Naive thymus-derived CD8-positive, alpha-beta T cell (primary cell): Measurements from ENCODE around the gene IFNLR1. TPM values are rescaled to one million over a fixed set of nuclear protein-coding genes. Genes with fewer than 3 reads are reported as not detected.

Source experiments
- ATAC-seq, 2 donors: fragments of 150-1000 bp; cut with Tn5 transposase in 1 of 2; sonication (Bioruptor Pico), chemical (Tn5 transposase) in 1 of 2; 1 replicate in 1 of 2; 2 replicates in 1 of 2; pipeline ENCODE4 v1.10.0; 2021; ENCODE audit warnings: mild to moderate bottlenecking in 2 of 2, moderate library complexity in 2 of 2
- POLR2A ChIA-PET: fragments of 350-600 bp; sonication (Branson Sonifier 250); formaldehyde crosslinking; loops from one replicate; lab custom pipeline; 2021; ENCODE audit warnings: antibody characterized with exemption; lab: Charles Lee
- DNase-seq, 10 donors: peaks; one replicate each; pipeline versions ENCODE4 v3.0.0 to v3.0.0-alpha.2; 2020 to 2022
- H3K27ac Mint-ChIP-seq, 10 donors: one replicate each; pipeline ENCODE4 v1.8.0; 2020 to 2022; ENCODE audit warnings: mild to moderate bottlenecking in 10 of 10, mixed read lengths in 10 of 10, moderate library complexity in 4 of 10, inconsistent platforms in 1 of 10
- H3K27me3 Mint-ChIP-seq, 5 donors: one replicate each; pipeline ENCODE4 v1.8.0; 2021 to 2022; ENCODE audit warnings: mixed read lengths in 5 of 5
- H3K36me3 Mint-ChIP-seq, 3 donors: one replicate each; pipeline ENCODE4 v1.8.0; 2020 to 2022; ENCODE audit warnings: mixed read lengths in 3 of 3, mild to moderate bottlenecking in 2 of 3, inconsistent platforms in 1 of 3
- H3K4me1 Mint-ChIP-seq, 4 donors: one replicate each; pipeline ENCODE4 v1.8.0; 2021 to 2022; ENCODE audit warnings: mixed read lengths in 4 of 4
- H3K4me3 Mint-ChIP-seq, 10 donors: one replicate each; pipeline ENCODE4 v1.8.0; 2020 to 2022; ENCODE audit warnings: mild to moderate bottlenecking in 10 of 10, mixed read lengths in 10 of 10, moderate library complexity in 6 of 10, inconsistent platforms in 1 of 10
- H3K9me3 Mint-ChIP-seq, 9 donors: one replicate each; pipeline ENCODE4 v1.8.0; 2020 to 2022; ENCODE audit warnings: mixed read lengths in 9 of 9, mild to moderate bottlenecking in 3 of 9, inconsistent platforms in 1 of 9, moderate library complexity in 1 of 9
- polyA plus RNA-seq, 3 donors: library from polyadenylated mRNA; unstranded; fragments of 300-500 nt; fragmentation: Illumina TruSeq; gene quantifications; one replicate each; pipeline ENCODE4 v1.2.3, GENCODE V29; 2021
- total RNA-seq, 8 experiments: library from RNA in 2 of 8; stranded (reverse) in 2 of 8; gene quantifications; one replicate each; pipeline ENCODE4 v1.2.3 and lab custom pipeline; 2021 to 2026

IFNLR1 gene
- total and polyA plus RNA-seq, 5 experiments from 2014 or later: 0.77 to 5.5 (median 2.2) TPM

DNA sequence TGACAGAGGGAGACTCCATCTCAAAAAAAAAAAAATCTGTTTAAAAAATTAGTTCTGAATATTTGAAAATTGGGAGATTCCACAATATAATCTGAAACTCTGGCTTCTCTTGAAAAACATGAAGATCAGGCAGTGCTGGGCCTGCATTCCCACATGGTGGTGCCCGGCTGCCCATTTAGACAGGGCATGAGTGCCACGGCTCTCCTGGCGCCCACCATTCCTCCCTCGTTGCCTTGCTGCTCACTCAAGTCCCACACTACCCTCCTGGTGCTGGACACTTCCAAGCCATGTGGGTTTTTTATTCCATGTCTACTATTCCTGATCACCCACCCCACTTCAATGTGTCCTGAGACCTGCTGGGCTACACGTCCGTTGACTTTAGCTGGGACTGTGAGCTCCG, 64.3 kb downstream of the IFNLR1 start:
- POLR2A ChIA-PET: no interaction called here
- no peak for DNase-seq
- H3K9me3 Mint-ChIP-seq: no peaks in the 10 kb centered on the region
- H3K36me3 Mint-ChIP-seq: no peaks in the 10 kb centered on the region
- no peaks in the 10 kb centered on the region for H3K4me1 Mint-ChIP-seq
- no peak overlapping the region for H3K4me3 Mint-ChIP-seq
- peaks cover 1 to 10% (median 7%) of the 10 kb centered on the region in 5 donors for H3K27me3 Mint-ChIP-seq
- ATAC-seq: no peak
- H3K27ac Mint-ChIP-seq: peak overlapping the region in 1 of 10 donors; percentile 34

DNA sequence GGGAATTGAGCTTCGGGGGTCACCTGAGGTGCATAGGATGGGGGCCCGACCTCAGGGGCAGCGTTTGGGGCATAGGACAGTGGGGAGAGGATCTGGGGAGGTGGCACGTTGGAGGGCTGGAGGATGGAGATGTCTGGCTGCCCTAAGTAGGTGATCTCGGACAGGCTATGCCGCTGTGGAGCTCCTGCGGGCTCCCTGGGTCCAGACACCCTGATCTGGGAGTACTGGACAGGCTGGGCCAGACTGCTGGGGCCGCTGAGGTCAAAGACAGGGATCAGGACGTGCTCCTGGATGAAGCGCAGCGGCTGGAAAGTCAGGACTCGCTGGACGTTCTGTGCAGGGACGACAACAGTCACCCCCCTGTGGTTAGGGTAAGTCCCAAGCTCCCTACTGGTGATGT, 65.7 kb downstream of the IFNLR1 start:
- H3K9me3 Mint-ChIP-seq: no peaks in the 10 kb centered on the region
- POLR2A ChIA-PET: no interaction called here
- H3K4me3 Mint-ChIP-seq: no peak overlapping the region
- H3K4me1 Mint-ChIP-seq: no peaks in the 10 kb centered on the region
- DNase-seq (no peak), ATAC-seq (no peak)
- no peaks in the 10 kb centered on the region for H3K36me3 Mint-ChIP-seq
- peaks cover 1 to 24% (median 13%) of the 10 kb centered on the region in 5 donors for H3K27me3 Mint-ChIP-seq
- H3K27ac Mint-ChIP-seq: no peak overlapping the region

DNA sequence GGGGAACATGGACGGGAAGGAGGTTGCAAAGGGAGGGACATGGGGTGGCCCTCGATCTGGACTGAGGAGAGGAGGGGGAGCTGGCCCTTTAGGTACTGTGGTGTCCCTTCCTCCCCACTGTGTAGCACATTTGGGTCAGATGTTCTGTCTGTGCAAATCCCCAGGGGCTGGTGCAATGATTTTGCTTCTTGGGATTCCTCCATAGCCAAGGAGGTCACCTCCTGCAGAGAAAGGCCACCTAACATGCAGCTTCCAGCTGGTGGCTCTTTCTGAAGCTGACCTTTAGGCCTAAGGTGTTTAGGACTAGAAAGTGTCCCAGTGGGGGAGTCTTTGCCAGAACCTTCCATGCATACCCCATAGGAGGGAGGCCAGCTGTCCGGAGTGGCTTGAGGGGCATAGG, 66.1 kb downstream of the IFNLR1 start:
- H3K27ac Mint-ChIP-seq: no peak overlapping the region
- H3K9me3 Mint-ChIP-seq: no peaks in the 10 kb centered on the region
- no peak overlapping the region for H3K4me3 Mint-ChIP-seq
- no peaks in the 10 kb centered on the region for H3K36me3 Mint-ChIP-seq
- ATAC-seq (no peak), DNase-seq (no peak)
- POLR2A ChIA-PET: no interaction called here
- H3K27me3 Mint-ChIP-seq: peaks cover 1 to 28% (median 18%) of the 10 kb centered on the region in 5 donors
- H3K4me1 Mint-ChIP-seq: no peaks in the 10 kb centered on the region

DNA sequence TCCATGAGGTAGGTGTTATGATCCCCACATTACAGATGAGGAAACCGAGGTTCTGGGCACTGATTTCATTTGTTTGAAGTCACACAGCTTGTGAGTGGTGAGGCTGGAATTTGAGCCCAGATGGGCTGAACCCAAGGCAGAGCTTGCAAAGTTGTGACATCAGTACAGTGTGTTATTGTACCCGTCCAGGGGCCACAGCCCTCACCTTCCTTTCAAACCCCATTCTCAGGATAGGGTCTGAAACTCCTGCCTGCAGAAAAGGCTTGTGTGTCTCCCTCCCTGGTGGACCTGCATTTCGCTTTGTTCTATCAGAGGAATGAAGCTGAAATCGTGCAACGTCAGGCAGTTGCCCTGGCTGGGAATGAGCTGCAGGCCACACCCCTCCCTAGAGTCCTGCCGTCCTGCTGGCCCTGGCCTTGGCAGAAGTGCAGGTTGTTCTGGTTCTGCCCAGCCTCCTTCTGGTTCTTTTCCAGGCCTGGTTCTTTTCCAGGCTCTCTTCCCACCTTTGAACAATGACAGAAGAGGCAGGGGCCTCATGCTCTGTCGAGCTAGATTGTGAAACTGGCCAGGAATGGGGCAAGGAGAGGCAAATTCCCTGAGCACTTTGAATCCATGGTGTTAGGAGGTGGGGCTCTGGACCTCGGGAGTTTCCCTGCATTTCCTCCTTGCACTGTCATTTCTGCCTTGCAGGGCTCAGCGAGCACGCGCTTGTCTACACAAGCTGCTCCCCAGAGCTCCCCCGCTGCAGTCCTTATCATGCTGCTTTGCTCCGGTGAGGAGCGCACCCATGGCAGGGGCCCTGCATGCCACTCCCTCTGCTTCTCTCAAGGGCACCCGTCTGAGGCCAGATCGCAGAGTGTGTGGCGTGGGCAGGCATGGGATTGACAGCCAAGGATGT, 67.0 kb downstream of the IFNLR1 start:
- POLR2A ChIA-PET: no interaction called here
- Mint-ChIP-seq H3K27me3 (peaks cover 1 to 31% (median 18%) of the 10 kb centered on the region in 5 donors), H3K9me3 (no peaks in the 10 kb centered on the region), H3K27ac (no peak overlapping the region), H3K4me3 (no peak overlapping the region), H3K36me3 (no peaks in the 10 kb centered on the region), H3K4me1 (no peaks in the 10 kb centered on the region)
- no peak for ATAC-seq
- DNase-seq: no peak

DNA sequence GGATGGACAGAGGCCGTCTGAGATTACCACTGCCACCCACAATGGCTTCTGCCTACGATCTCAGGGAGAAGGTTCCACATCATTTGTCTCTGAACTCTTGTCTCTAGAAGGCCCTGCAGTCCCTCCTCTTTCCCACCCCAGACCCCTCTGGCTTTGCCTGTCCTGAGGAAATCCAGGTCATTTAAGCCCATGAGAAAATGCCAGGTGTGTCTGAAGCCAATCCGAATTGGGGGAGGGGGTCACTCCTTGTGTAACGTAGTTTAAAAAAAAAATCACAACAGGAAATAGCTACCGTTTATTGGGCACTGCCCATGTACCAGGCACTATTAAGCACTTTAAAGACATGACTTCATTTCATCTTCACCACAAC, 67.6 kb downstream of the IFNLR1 start:
- Mint-ChIP-seq H3K4me1 (no peaks in the 10 kb centered on the region), H3K9me3 (no peaks in the 10 kb centered on the region), H3K27ac (peak overlapping the region in 1 of 10 donors; percentile 18), H3K4me3 (no peak overlapping the region), H3K27me3 (peaks cover 1 to 31% (median 20%) of the 10 kb centered on the region in 5 donors), H3K36me3 (no peaks in the 10 kb centered on the region)
- POLR2A ChIA-PET: no interaction called here
- ATAC-seq (no peak), DNase-seq (no peak)

DNA sequence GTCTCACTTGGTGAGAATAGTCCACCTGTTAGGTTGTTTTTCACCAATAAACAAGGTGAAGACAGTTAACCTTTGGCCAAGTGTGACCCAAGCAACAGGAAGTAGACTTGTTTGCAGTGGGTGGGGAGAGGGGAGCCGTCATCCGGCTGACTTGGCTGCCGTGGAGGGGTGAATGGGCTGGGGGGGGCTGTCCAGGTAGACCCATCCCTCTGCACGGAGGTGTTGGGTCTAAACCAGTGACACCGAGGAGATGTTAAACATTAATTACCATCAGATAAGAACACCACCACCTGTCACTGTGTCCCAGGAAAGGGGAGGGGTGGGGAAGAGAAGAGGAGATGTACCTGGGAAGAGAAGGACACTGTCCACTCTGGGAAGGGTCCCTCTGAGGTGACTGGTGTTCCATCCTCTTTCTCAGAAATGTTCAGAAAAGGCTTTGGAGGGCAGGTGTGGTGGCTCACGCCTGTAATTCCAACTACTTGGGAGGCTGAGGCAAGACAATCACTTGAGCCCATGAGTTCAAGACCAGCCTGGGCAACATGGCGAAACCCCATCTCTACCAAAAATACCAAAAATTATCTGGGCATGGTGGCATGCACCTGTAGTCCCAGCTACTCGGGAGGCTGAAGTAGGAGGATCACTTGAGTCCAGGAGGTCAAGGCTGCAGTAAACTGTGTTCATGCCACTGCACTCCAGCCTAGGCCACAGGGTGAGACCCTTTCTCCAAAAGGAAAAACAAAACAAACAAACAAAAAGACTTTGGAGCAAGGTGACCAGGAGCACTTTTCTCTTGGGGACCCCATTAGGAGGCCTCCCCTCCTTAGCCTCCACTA, 68.5 kb downstream of the IFNLR1 start:
- no peak for DNase-seq
- Mint-ChIP-seq H3K27ac (no peak overlapping the region), H3K4me1 (no peaks in the 10 kb centered on the region), H3K9me3 (no peaks in the 10 kb centered on the region), H3K4me3 (no peak overlapping the region), H3K27me3 (peaks cover 3 to 38% (median 22%) of the 10 kb centered on the region in 5 donors), H3K36me3 (no peaks in the 10 kb centered on the region)
- POLR2A ChIA-PET: no interaction called here
- ATAC-seq: no peak

DNA sequence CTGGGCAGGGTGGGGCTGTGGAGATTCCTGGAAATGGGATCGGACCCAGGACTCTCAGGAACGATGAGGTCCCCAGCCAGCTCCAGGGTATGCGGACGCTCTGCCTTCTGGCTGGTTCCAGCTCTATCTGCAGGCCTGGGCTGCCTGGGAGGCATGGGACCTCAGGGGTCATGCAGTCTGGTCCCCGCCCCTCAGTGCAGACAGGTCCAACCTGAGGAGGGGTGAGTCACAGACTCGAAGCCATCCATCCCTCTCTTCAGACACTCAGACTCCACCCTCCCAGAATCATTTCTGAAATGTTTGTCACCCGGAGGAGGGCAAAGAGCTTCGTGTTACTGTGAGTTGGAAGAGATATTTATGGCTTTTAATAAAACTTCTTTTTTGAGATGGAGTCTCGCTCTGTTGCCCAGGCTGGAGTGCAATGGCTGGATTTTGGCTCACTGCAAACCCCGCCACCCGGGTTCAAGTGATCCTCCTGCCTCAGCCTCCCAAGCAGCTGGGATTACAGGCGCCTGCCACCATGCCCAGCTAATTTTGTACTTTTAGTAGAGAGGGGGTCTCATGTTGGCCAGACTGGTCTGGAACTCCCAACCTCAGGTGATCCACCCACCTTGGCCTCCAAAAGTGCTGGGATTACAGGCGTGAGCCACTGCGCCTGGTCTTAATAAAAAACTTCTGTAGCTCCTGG, 69.2 kb downstream of the IFNLR1 start:
- POLR2A ChIA-PET: interaction anchor here (0.6 kb wide), 1 partner anchor 634 kb away, joined by 3 read pairs; no protein-coding TSS in a partner anchor
- H3K4me3 Mint-ChIP-seq: no peak overlapping the region
- peaks cover 0 to 3% (median under 1%) of the 10 kb centered on the region in 4 donors for H3K4me1 Mint-ChIP-seq
- no peaks in the 10 kb centered on the region for H3K36me3 Mint-ChIP-seq
- peaks cover 3 to 42% (median 26%) of the 10 kb centered on the region in 5 donors for H3K27me3 Mint-ChIP-seq
- H3K9me3 Mint-ChIP-seq: no peaks in the 10 kb centered on the region
- peak overlapping the region in 1 of 10 donors; percentile 50 for H3K27ac Mint-ChIP-seq
- DNase-seq (no peak), ATAC-seq (no peak)

DNA sequence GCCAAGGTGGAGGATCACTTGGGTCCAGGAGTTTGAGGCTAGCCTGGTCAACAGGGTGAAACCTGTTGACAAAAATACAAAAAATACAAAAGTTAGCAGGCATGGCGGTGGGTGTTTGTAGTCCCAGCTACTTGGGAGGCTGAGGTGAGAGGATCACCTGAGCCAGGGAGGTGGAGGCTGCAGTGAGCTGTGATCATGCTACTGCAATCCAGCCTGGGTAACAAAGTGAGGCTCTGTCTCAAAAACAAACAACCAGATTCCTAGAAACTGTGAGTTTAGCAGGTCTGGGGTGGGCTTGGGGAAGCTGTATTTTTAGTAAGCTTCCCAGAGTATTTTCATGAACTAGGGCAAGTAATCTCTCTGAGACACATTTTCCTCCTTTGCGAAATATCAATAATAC, 70.0 kb downstream of the IFNLR1 start:
- peaks cover 3 to 43% (median 26%) of the 10 kb centered on the region in 5 donors for H3K27me3 Mint-ChIP-seq

DNA sequence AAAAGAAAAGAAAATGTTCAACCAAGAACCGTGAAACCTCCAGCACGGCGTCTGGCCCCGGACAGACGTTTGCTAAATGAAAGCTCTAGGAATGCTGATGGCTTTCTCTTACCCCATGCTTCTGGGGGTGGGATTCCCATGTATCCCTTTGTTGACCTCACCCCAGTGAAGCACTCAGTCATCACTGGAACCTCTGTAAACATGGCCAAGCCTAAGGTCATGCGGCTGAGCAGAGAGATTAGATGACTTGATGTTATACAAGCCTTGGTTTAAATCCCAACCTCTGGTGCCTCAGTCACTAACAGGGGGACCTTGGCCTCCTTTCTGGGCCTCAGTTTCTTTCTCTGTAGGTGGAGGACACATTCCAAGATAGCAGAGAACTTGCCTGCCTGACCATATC, 72.3 kb downstream of the IFNLR1 start:
- POLR2A ChIA-PET: no interaction called here
- H3K9me3 Mint-ChIP-seq: no peaks in the 10 kb centered on the region
- no peak overlapping the region for H3K4me3 Mint-ChIP-seq
- H3K4me1 Mint-ChIP-seq: peaks cover 0 to 10% (median 7%) of the 10 kb centered on the region in 4 donors
- H3K27ac Mint-ChIP-seq: no peak overlapping the region
- H3K36me3 Mint-ChIP-seq: no peaks in the 10 kb centered on the region
- no peak for DNase-seq
- no peak for ATAC-seq
- peaks cover 3 to 44% (median 24%) of the 10 kb centered on the region in 5 donors for H3K27me3 Mint-ChIP-seq

More for the DNA sequence above, 70.0 kb downstream of the IFNLR1 start:
- no peaks in the 10 kb centered on the region for H3K36me3 Mint-ChIP-seq
- H3K27ac Mint-ChIP-seq: no peak overlapping the region
- no peaks in the 10 kb centered on the region for H3K9me3 Mint-ChIP-seq
- no peak overlapping the region for H3K4me3 Mint-ChIP-seq
- ATAC-seq (no peak), DNase-seq (no peak)
- H3K4me1 Mint-ChIP-seq: peaks cover 0 to 10% (median 6%) of the 10 kb centered on the region in 4 donors
- POLR2A ChIA-PET: interaction anchor here (0.6 kb wide), 1 partner anchor 635 kb away, joined by 3 read pairs; no protein-coding TSS in a partner anchor

DNA sequence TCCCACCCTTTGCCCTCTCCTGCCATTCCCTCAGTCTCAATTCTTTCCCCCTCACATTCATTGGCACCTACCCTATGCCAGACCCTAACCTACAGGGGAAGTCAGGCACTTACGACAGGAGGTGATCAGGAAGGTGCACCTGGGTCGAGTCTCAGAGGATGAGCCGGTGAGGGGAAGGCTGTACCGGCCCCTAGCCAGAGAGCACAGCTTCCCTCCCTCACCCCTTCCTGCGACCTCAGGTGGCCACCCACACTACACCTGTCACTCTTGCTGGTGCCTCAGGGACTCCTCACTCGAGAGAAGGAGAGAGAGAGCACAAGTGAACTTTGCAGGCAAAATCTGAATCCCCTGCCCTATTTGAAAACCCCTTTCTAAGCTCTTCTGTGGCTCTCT, 73.5 kb downstream of the IFNLR1 start:
- Mint-ChIP-seq H3K27ac (peak overlapping the region in 1 of 10 donors; percentile 53), H3K4me3 (peak overlapping the region in 2 of 10 donors; percentile 4 to 24), H3K27me3 (peaks cover 2 to 41% (median 22%) of the 10 kb centered on the region in 5 donors), H3K9me3 (no peaks in the 10 kb centered on the region), H3K4me1 (peaks cover 0 to 10% (median 7%) of the 10 kb centered on the region in 4 donors), H3K36me3 (no peaks in the 10 kb centered on the region)
- POLR2A ChIA-PET: no interaction called here
- DNase-seq: no peak
- no peak for ATAC-seq

DNA sequence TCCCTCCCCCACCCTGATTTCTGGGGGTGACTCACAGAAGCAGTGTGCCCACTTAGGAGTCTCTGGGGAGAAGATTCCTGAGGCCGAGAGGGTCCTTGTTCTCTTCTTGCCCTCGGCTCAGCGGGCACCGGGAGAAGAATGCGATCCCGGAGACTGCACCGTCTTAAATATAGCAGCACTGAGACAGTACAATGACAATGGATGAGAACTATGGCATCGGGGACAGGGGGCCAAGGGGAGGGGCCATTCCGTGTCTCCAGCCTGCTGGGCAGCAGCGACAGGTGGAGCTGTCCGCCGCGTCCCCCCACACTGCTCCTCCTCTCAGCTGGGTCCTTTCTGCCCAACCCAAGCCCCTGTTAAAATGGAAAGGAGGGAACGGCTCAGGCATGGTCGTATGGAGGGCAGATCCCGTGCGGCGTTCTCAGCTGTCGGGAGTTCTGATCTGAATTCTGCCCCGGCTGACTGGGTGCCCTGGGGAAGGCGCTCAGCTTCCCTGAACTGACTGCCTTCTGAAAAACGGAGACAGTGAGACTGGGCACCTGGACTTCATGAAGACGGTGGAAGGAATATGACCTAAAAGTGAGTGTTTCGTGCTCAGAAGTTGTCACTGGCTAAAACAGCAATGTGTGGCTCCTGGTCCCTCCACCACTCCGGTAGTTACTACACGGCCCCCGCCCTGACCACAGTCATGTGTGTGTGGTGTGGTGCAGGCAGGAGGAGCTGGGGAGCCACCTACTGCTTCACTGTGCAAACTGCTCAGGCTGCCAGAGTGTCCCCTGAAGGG, 74.9 kb downstream of the IFNLR1 start, which contains the start of gene MYOM3:
MYOM3 (minus strand) TSS at position 140 of the 784 bp plus-strand sequence. CDS start 3,499 bp downstream, outside the sequence.
- DNase-seq (peak; percentile 18 to 77 (median 42)), ATAC-seq (peak; percentile 99 to 100)
- peak within 1 kb of the TSS in 3 of 10 donors; percentile 41 to 83 (median 82) for H3K27ac Mint-ChIP-seq
- peak within 1 kb of the TSS in 9 of 10 donors; percentile 14 to 69 (median 41) for H3K4me3 Mint-ChIP-seq
- no peaks in the 10 kb centered on the region for H3K36me3 Mint-ChIP-seq
- peaks cover 2 to 31% (median 17%) of the 10 kb centered on the region in 5 donors for H3K27me3 Mint-ChIP-seq
- H3K4me1 Mint-ChIP-seq: peaks cover 0 to 10% (median 7%) of the 10 kb centered on the region in 4 donors
- no peaks in the 10 kb centered on the region for H3K9me3 Mint-ChIP-seq
- POLR2A ChIA-PET: no interaction called here
